ENCODE data around the gene SEMA3C.
A peak's percentile ranks its signal among the peaks of the same experiment; 100 is the strongest.

The SEMA3C gene

DNA sequence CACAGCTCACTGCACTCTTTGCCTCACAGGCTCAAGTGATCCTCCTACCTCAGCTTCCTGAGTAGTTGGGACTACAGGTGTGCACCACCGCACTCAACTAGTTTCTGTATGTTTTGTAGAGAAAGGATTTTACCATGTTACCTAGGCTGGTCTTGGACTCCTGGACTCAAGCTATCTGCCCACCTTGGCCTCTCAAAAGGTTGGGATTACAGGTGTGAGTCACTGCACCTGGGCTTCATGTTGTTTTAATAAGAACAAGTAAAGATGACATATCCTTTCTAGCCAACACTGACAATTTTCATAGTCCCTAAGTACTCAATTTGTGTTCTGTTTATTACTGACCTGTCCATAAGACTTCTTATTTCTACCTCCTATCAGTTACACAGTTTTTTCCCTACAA is 16.8 kb downstream of the SEMA3C start:
- H3K27ac ChIP-seq, result no peak overlapping the region
- no peak overlapping the region for H3K4me3 ChIP-seq (ENCODE audit: low read depth, low read length)
- H3K27me3 ChIP-seq (replicated peaks), result no peaks in the 10 kb centered on the region
- in situ Hi-C loops (cut with HindIII; ENCODE audit: low pct_ligation_motif_present, low sequenced_read_pairs), result no loop called here
- no peak for DNase-seq
- TF ChIP-seq, protein P1, sequence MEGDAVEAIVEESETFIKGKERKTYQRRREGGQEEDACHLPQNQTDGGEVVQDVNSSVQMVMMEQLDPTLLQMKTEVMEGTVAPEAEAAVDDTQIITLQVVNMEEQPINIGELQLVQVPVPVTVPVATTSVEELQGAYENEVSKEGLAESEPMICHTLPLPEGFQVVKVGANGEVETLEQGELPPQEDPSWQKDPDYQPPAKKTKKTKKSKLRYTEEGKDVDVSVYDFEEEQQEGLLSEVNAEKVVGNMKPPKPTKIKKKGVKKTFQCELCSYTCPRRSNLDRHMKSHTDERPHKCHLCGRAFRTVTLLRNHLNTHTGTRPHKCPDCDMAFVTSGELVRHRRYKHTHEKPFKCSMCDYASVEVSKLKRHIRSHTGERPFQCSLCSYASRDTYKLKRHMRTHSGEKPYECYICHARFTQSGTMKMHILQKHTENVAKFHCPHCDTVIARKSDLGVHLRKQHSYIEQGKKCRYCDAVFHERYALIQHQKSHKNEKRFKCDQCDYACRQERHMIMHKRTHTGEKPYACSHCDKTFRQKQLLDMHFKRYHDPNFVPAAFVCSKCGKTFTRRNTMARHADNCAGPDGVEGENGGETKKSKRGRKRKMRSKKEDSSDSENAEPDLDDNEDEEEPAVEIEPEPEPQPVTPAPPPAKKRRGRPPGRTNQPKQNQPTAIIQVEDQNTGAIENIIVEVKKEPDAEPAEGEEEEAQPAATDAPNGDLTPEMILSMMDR (IDR thresholded peaks at IDR 0.05; ENCODE audit: low read depth, low read length, missing control alignments), result no peak
- no peaks in the 10 kb centered on the region for H3K36me3 ChIP-seq (replicated peaks)

DNA sequence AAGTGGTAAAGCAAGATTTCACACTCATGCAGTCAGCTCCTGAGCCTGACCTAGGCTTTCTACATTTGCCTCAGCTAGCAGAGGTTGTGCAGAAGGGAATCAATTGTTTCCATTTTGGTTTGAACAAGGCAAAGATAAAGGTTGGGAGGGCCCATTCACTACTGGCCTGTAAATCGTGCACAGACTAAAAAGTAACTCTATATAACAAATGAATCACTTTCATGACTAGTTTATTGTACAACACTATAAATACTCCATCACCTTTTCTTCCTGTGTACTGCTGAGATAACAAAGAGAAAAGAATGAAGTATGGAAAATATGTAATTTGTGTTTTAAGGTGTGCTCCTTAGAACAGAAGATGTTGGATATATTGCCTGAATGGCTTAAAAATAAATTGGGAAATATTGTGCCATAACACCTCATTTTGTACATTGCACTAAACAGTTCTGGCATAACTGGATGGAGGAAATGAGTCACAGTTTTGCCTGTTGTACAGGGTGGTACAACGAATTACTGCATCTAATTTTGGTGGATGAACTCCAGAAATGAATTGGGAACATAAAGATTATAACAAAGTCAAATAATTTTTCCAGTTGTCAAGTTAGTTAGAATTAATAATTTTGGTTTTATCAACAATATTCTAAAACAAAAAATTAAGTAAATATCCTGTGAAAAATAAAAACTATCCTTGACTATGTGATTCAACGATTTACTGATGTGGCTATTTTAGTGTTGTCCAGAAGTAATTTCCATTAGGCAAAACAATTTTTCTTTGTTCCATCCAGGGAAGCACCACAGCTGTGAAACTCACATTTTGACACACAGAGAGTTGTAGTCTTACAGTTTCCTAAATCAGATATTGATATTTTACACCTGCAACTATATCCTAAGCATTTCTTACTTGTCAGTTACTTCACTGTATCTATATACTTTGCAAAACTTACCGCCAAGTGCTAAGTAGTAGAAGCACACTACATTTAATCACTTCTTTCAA is 18.0 kb downstream of the SEMA3C start:
- Histone ChIP-seq H3K27ac (peak overlapping the region; percentile 67), H3K36me3 (replicated peaks) (no peaks in the 10 kb centered on the region), H3K4me3 (ENCODE audit: low read depth, low read length) (no peak overlapping the region), H3K27me3 (replicated peaks) (no peaks in the 10 kb centered on the region)
- DNase-seq, result no peak
- in situ Hi-C loops (cut with HindIII; ENCODE audit: low pct_ligation_motif_present, low sequenced_read_pairs), result no loop called here
- TF ChIP-seq, protein P1 (IDR thresholded peaks at IDR 0.05; ENCODE audit: low read depth, low read length, missing control alignments), result no peak

DNA sequence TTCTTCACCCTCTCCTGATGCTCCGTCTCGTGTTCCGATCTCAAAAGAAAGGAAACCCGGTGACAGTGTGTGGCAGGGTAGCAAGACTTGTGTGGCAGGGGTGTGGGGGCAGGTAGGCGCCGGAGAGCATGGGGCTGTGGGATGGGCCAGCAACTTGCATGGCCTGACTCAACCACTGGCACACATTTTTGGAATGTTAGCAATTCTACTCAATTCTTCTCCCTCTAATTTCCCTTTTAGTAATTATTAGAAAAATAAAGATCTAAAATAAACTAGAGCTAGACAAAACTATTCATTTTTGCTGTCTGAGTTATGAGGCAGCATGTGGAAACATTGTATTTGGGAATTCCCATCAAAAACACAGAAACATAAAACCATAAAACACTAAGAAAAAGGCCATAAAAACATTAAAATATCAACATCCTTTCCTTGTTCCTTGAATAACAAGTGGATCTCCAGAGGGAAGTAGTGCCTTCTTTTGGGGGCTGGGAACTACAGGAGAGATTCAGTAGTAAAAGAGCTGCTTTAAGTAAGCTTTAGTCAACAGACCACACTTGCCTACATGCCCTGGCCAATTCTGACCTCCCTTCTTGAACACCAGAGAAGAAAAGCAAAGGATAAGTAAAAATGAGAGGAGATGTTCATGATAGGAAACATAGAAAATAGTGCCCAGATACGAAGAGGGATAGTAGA is 21.8 kb downstream of the SEMA3C start:
- no peak overlapping the region for H3K27ac ChIP-seq
- no peak for DNase-seq
- H3K27me3 ChIP-seq (replicated peaks), result no peaks in the 10 kb centered on the region
- TF ChIP-seq, protein P1 (IDR thresholded peaks at IDR 0.05; ENCODE audit: low read depth, low read length, missing control alignments), result no peak
- H3K36me3 ChIP-seq (replicated peaks), result no peaks in the 10 kb centered on the region
- H3K4me3 ChIP-seq (ENCODE audit: low read depth, low read length), result no peak overlapping the region
- in situ Hi-C loops (cut with HindIII; ENCODE audit: low pct_ligation_motif_present, low sequenced_read_pairs), result no loop called here

DNA sequence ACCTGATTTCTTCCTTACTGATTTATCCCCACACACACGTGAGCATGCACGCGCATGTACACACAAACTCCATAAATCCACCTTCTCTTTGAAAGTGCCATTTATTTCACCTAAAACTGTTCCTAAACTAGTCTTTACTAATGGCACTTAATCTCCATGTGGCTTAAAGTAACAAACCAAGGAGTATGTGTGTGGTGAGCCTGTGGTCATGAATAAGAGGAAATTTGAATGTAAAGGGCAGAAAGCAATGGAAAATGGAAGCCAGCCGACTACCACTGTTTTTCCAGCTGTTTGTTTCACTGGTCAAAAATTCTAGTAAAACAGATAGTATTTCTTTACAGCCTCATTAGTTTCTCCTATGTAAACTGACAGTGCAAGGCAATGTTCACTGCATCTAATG is 23.8 kb downstream of the SEMA3C start:
- TF ChIP-seq, protein P1 (IDR thresholded peaks at IDR 0.05; ENCODE audit: low read depth, low read length, missing control alignments), result no peak
- no peak overlapping the region for H3K27ac ChIP-seq
- no peak for DNase-seq
- in situ Hi-C loops (cut with HindIII; ENCODE audit: low pct_ligation_motif_present, low sequenced_read_pairs), result no loop called here
- no peak overlapping the region for H3K4me3 ChIP-seq (ENCODE audit: low read depth, low read length)
- no peaks in the 10 kb centered on the region for H3K27me3 ChIP-seq (replicated peaks)
- H3K36me3 ChIP-seq (replicated peaks), result no peaks in the 10 kb centered on the region

DNA sequence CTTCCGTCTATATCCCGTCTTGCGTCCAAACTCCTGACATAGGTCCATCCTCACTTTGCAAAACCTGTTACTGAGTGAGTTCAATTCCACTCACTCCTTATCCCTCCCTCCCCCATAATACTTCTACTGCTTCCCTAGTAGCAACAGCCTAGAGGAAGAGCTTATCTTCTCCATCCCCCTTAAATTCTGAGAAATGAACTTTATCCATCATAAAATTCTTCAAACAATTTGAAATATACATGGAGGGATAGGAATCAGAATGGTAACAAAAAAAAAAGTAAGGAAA is 27.6 kb downstream of the SEMA3C start:
- in situ Hi-C loops (cut with HindIII; ENCODE audit: low pct_ligation_motif_present, low sequenced_read_pairs), result no loop called here
- no peak for DNase-seq
- no peak overlapping the region for H3K4me3 ChIP-seq (ENCODE audit: low read depth, low read length)
- no peaks in the 10 kb centered on the region for H3K36me3 ChIP-seq (replicated peaks)
- H3K27me3 ChIP-seq (replicated peaks), result no peaks in the 10 kb centered on the region
- TF ChIP-seq, protein P1 (IDR thresholded peaks at IDR 0.05; ENCODE audit: low read depth, low read length, missing control alignments), result no peak
- no peak overlapping the region for H3K27ac ChIP-seq
